BLaER1 treated with 17β-estradiol and CSF1 and Interleukin-3, amounts not matched to agents 10 nM and 100 nM (cell line): ENCODE data around the gene RPAIN.
A peak's percentile ranks its signal among the peaks of the same experiment; 100 is the strongest.

Source experiments
- H3K27ac ChIP-seq, 11 experiments: shearing (Covaris generic); formaldehyde crosslinking; 2 replicates each; pipeline ENCODE4 v1.8.1; 2022
- H3K27me3 ChIP-seq, 11 experiments: shearing (Covaris generic); formaldehyde crosslinking; 2 replicates each; pipeline ENCODE4 v1.8.1; 2022
- H3K36me3 ChIP-seq, 11 experiments: shearing (Covaris generic); formaldehyde crosslinking; 2 replicates each; pipeline ENCODE4 v1.8.1; 2022
- H3K4me1 ChIP-seq, 10 experiments: shearing (Covaris generic); formaldehyde crosslinking; 2 replicates each; pipeline ENCODE4 v1.8.1; 2022
- H3K4me2 ChIP-seq, 11 experiments: shearing (Covaris generic); formaldehyde crosslinking; 2 replicates each; pipeline ENCODE4 v1.8.1; 2022
- H3K4me3 ChIP-seq, 10 experiments: shearing (Covaris generic); formaldehyde crosslinking; 2 replicates each; pipeline ENCODE4 v1.8.1; 2022
- H3K9ac ChIP-seq, 11 experiments: shearing (Covaris generic); formaldehyde crosslinking; 2 replicates each; pipeline ENCODE4 v1.8.1; 2022
- H3K9me3 ChIP-seq, 11 experiments: shearing (Covaris generic); formaldehyde crosslinking; replicated peaks in 1 of 11; 2 replicates each; pipeline ENCODE4 v1.8.1; 2022
- H4K20me1 ChIP-seq, 11 experiments: shearing (Covaris generic); formaldehyde crosslinking; 2 replicates each; pipeline ENCODE4 v1.8.1; 2022
- Cebpa-rat ChIP-seq, 11 experiments: shearing (Covaris generic); IDR thresholded peaks; 2 replicates each; pipeline ENCODE4 v1.8.1; 2022

RPAIN gene, protein sequence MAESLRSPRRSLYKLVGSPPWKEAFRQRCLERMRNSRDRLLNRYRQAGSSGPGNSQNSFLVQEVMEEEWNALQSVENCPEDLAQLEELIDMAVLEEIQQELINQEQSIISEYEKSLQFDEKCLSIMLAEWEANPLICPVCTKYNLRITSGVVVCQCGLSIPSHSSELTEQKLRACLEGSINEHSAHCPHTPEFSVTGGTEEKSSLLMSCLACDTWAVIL

DNA sequence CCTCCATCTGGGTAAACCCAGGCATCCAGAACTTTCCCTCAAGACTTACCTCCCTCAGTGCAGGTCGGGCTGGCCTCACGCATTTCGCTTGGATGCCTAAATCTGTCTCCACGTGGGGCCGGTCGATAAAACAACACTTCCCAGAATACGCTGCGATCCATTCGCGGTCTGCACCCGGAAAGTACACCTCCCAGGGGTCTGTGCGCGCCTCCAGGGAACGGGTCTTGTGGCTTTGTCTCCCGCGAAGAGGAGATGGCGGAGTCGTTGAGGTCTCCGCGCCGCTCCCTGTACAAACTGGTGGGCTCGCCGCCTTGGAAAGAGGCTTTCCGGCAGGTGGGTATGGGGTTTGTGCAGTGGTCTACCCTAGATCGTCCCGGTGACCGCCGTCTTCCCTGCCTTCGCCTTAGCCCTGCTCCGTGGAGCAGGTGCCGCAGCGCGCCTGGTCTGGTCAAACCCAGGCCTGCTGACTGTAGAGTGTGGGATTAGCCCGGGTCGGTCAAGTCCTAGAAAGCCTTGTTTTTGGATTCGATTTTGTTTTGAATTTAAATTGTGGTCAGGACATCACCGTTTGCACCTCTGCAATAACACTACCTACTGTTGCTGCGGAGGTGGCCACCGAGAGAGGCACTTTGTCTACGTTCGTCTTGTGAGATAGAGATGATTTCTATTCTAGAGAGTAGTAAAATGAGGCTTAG is at the start of gene RPAIN:
Gene RPAIN (plus strand): TSS at position 224 of the 695 bp plus-strand sequence. CDS start 29 bp downstream, at position 253.
- Histone ChIP-seq H3K4me1 (peaks cover 35 to 46% (median 39%) of the 10 kb centered on the region in 10 experiments), H3K9ac (peak within 1 kb of the TSS; percentile 86 to 95 (median 93)), H3K9me3 (no peaks in the 10 kb centered on the region), H3K4me2 (peak within 1 kb of the TSS; percentile 85 to 99 (median 96)), H3K27ac (peak within 1 kb of the TSS; percentile 76 to 95 (median 92)), H3K27me3 (no peaks in the 10 kb centered on the region), H4K20me1 (peaks cover 0 to 41% (median 27%) of the 10 kb centered on the region in 11 experiments; a peak in 17 of 22 replicates), H3K36me3 (peaks cover 55 to 74% (median 64%) of the 10 kb centered on the region in 11 experiments), H3K4me3 (peak within 1 kb of the TSS; percentile 77 to 94 (median 86))
- no peak for TF ChIP-seq Cebpa-rat (IDR thresholded peaks at IDR 0.05)

DNA sequence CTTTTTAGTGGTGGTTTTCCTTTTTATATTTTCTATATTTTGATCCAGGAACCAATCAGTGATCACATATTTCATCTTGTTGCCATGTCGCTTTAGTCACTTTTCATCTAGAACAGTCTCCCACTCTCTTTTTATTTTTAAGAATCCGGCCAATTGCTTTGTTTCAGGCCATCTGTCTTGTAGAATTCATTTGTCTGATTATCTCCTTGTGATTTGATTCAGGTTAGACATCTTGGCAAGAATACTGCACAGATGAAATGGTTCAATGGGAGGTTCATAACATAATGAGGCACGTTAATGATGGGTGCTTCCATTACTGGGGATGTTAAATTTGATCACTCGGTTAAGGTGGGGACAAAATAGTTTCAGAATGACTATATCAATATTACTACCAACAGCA is 49.6 kb upstream of the RPAIN start:
- peaks cover 0 to 14% (median 4%) of the 10 kb centered on the region in 11 experiments; a peak in 8 of 22 replicates for H4K20me1 ChIP-seq
- no peak overlapping the region for H3K9ac ChIP-seq
- peaks cover 0 to 24% (median 15%) of the 10 kb centered on the region in 10 experiments; a peak in 15 of 20 replicates for H3K4me1 ChIP-seq
- no peak for TF ChIP-seq Cebpa-rat (IDR thresholded peaks at IDR 0.05)
- peaks cover 86 to 100% (median 99%) of the 10 kb centered on the region in 11 experiments for H3K36me3 ChIP-seq
- no peaks in the 10 kb centered on the region for H3K9me3 ChIP-seq
- no peaks in the 10 kb centered on the region for H3K27me3 ChIP-seq
- H3K4me3 ChIP-seq: no peak overlapping the region
- H3K27ac ChIP-seq: no peak overlapping the region
- no peak overlapping the region for H3K4me2 ChIP-seq

DNA sequence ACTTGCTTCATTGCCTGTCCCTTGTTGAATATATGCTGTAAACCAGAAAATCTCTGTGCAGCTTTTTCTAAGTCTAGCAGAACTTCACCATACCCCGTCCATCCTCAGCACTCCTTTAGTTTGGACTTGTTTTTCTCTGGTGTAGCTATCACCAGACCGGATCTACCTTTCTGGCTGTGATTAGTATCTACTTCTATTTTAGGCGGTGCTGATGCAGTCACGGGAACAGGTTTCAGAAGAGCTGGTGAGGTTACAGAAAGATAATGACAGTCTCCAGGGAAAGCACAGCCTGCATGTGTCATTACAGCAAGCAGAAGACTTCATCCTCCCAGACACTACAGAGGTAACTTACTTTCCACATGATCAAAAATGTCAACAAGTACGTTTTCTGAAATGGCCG is 46.9 kb upstream of the RPAIN start:
- peak overlapping the region in 4 of 11 experiments; percentile 48 to 62 (median 56); a peak in 6 of 22 replicates for H3K27ac ChIP-seq

DNA sequence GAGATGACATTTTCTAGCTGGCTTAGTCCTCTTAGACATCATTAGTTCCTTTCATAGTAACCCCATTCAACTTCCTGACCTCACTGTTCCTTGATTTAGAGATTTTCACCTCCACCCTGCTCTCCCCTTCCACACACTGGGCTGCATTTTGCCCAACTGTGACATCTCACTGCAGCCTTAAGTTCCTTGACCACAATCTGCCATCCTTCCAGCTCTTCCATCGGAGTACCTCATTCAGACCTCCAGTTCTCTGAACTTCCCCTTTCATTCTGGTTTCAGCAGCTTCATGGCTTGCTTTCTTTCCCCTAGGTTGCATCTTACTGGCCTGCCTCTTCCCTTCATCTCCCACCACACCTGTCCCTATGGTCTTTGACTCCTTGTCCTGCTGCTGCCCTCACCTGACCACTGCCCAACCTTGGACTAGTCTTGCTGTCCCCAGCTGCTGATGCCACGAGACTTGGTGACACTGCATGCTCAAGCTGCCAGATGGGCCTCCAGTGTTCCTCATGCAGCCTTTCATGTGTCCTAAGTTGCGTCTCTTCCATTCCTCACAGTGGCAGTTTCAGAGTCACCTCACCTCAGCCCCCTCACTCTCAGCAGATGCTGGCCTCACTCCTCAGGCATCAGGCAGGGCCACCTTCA is 41.3 kb upstream of the RPAIN start:
- no peaks in the 10 kb centered on the region for H3K27me3 ChIP-seq
- no peak for TF ChIP-seq Cebpa-rat (IDR thresholded peaks at IDR 0.05)
- H3K9ac ChIP-seq: no peak overlapping the region
- H4K20me1 ChIP-seq: peaks cover 0 to 43% (median 24%) of the 10 kb centered on the region in 11 experiments; a peak in 14 of 22 replicates
- no peak overlapping the region for H3K4me3 ChIP-seq
- peaks cover 0 to 8% (median 3%) of the 10 kb centered on the region in 10 experiments; a peak in 10 of 20 replicates for H3K4me1 ChIP-seq
- no peak overlapping the region for H3K4me2 ChIP-seq
- H3K9me3 ChIP-seq: no peaks in the 10 kb centered on the region
- H3K36me3 ChIP-seq: peaks cover 99 to 100% (median 100%) of the 10 kb centered on the region in 11 experiments
- H3K27ac ChIP-seq: no peak overlapping the region

More for the DNA sequence above, 46.9 kb upstream of the RPAIN start:
- peaks cover 0 to 14% (median 3%) of the 10 kb centered on the region in 11 experiments; a peak in 8 of 22 replicates for H4K20me1 ChIP-seq
- peak overlapping the region in 8 of 11 experiments; percentile 16 to 71 (median 39); a peak in 16 of 22 replicates for H3K4me2 ChIP-seq
- H3K9ac ChIP-seq: peak overlapping the region in 5 of 11 experiments; percentile 41 to 63 (median 43); a peak in 7 of 22 replicates
- no peak overlapping the region for H3K4me3 ChIP-seq
- peaks cover 87 to 100% (median 99%) of the 10 kb centered on the region in 11 experiments for H3K36me3 ChIP-seq
- TF ChIP-seq Cebpa-rat (IDR thresholded peaks at IDR 0.05): 0 out of 22 replicates have a peak, but pooled peaks of 1 of the 11 experiments have one; percentile 31
- H3K4me1 ChIP-seq: peaks cover 0 to 24% (median 14%) of the 10 kb centered on the region in 10 experiments; a peak in 15 of 20 replicates
- no peaks in the 10 kb centered on the region for H3K27me3 ChIP-seq
- H3K9me3 ChIP-seq: no peaks in the 10 kb centered on the region

DNA sequence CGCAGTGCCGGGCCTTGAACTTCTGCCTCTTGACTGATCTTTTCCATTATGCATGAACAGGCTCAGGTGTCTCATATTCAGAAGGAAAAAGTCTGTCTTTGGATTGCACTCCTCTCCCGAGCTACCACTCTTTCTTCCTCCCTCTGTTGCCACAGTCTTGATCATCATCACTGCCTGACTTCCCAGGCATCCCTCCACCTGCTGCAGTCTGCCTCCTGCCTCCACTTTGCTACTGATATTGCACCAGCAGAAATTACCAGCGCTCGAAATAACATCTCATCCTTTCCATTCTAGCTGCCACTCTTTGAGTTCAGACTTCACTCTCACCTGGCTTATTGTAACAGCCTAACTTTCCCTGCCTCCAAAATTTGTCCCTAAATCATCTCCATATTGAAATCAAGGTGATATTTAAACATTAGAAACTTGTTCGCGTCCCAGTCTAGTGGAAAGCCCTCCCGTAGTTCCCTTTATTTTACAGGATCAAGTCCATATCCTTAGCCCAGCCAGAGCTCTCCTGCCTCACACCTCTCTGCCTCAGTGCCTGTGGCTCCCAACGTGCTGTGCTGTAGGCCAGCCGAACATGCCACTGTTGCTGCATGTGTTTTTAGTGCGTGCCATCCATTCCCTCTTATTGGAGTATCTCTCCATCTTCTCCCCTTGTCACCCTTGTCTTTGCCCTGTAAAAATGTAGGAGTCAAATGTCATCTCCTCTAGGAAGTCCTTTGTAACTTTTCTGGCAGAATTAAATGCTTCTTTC is 40.5 kb upstream of the RPAIN start:
- Histone ChIP-seq H3K9me3 (no peaks in the 10 kb centered on the region), H4K20me1 (peaks cover 0 to 46% (median 32%) of the 10 kb centered on the region in 11 experiments; a peak in 15 of 22 replicates), H3K27ac (no peak overlapping the region), H3K27me3 (no peaks in the 10 kb centered on the region), H3K9ac (0 out of 22 replicates have a peak overlapping the region, but pooled peaks of 1 of the 11 experiments have one; percentile 18), H3K4me3 (no peak overlapping the region), H3K4me2 (no peak overlapping the region), H3K36me3 (peaks cover 99 to 100% (median 100%) of the 10 kb centered on the region in 11 experiments), H3K4me1 (no peaks in the 10 kb centered on the region; a peak in 3 of 20 replicates)
- no peak for TF ChIP-seq Cebpa-rat (IDR thresholded peaks at IDR 0.05)

DNA sequence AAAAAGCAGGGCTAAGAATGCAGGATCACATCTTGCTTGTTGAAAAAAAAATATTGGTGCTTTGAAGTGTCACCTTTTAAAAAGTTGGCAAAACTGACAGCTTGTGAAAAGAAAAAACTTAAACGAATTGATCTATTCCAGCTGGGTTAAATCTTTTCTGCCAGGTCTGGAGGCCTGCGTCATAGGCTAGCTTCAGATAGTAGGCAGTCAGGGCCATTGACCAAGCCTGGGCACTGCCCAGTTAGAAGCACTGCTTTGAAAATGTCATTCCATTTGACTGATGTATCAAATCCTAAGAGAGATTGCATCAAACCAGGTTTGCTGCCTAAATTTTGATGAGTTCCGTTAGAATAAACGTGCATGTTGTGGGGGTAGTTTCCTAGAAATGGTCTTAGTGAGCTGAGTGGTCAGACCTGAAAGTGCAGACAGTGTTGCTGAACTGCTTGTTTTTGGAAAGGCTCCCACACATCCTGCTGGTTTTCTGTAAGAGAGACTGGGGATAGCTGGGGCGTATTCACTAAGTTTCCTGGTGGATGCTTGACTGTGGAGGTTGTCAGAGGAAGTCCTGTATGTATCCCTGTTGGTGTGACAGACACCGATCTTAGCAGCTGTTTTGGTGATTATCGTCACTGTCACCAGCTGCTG is 39.4 kb upstream of the RPAIN start:
- Histone ChIP-seq H3K9me3 (no peaks in the 10 kb centered on the region), H3K27ac (0 out of 22 replicates have a peak overlapping the region, but pooled peaks of 1 of the 11 experiments have one; percentile 12), H3K4me1 (no peaks in the 10 kb centered on the region), H3K4me2 (no peak overlapping the region), H3K27me3 (no peaks in the 10 kb centered on the region), H3K36me3 (peaks cover 99 to 100% (median 100%) of the 10 kb centered on the region in 11 experiments), H3K9ac (0 out of 22 replicates have a peak overlapping the region, but pooled peaks of 1 of the 11 experiments have one; percentile 18), H3K4me3 (no peak overlapping the region), H4K20me1 (peaks cover 0 to 55% (median 40%) of the 10 kb centered on the region in 11 experiments; a peak in 16 of 22 replicates)
- TF ChIP-seq Cebpa-rat (IDR thresholded peaks at IDR 0.05): no peak

DNA sequence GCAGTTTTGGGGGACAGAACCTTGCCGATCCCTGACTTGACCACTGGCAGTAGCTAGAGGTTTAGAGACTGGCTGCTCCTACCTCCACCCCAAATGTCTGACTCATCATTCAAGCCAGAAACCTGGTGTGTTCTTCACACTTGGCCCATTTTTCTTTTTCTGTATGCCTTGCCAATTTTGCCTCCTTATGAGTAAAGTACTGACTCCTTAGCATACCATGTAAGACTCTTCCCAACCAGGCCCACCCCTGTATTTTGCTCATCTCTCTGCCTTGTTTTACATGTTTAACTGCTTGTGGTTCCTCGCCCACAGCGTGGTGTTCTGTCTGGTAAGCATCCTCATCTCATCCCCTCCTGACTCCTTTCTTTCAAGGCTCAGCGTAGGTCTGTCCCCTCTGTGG is 38.4 kb upstream of the RPAIN start:
- H3K9ac ChIP-seq: no peak overlapping the region
- H3K4me1 ChIP-seq: no peaks in the 10 kb centered on the region
- no peak overlapping the region for H3K4me2 ChIP-seq
- H3K27me3 ChIP-seq: no peaks in the 10 kb centered on the region
- H3K36me3 ChIP-seq: peaks cover 99 to 100% (median 100%) of the 10 kb centered on the region in 11 experiments
- no peaks in the 10 kb centered on the region for H3K9me3 ChIP-seq
- H3K4me3 ChIP-seq: no peak overlapping the region
- H4K20me1 ChIP-seq: peaks cover 0 to 60% (median 40%) of the 10 kb centered on the region in 11 experiments; a peak in 16 of 22 replicates
- H3K27ac ChIP-seq: no peak overlapping the region
- no peak for TF ChIP-seq Cebpa-rat (IDR thresholded peaks at IDR 0.05)
